HG02763 (cell line): ENCODE results near the gene GOLGA6L10.
"Not testable (repeated sequence)": the region's sequence is repeated elsewhere in the genome, so short reads cannot be mapped to it uniquely, and the experiment has no call there.

Source experiments
- ATAC-seq: cut with Tn5 transposase; IDR thresholded peaks from one replicate; pipeline ENCODE4 v1.9.1; 2021; ENCODE audit warnings: mild to moderate bottlenecking, moderate library complexity; ENCODE audit not compliant: unreplicated experiment

Gene GOLGA6L10

GRCh38 chr15:82301296-82302016 is 47.8 kb downstream of the GOLGA6L10 start:
- no peak for ATAC-seq

- no peak for ATAC-seq
Observed at GRCh38 chr15:82300883-82301282, 48.4 kb downstream of the GOLGA6L10 start.

GRCh38 chr15:82300326-82300725 is 48.9 kb downstream of the GOLGA6L10 start:
- not testable (repeated sequence) for ATAC-seq

GRCh38 chr15:82299511-82299914 is 49.8 kb downstream of the GOLGA6L10 start:
- ATAC-seq, result not testable (repeated sequence)

DNA sequence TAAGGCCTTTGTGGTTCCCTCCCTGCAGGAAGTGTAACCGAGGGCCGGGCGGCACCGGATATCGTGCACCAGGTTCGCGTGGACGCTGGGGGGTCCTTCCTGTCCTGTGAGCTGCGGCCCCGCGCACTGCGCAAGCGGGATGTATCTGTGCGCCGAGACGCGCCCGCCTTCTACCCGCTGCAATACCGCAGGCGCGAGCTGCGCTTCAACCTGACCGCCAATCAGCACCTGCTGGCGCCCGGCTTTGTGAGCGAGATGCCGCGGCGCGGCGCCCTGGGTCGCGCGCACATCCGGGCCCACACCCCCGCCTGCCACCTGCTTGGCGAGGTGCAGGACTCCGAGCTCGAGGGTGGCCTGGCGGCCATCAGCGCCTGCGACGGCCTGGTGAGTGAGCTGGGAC is 50.8 kb downstream of the GOLGA6L10 start:
- ATAC-seq, result no peak

DNA sequence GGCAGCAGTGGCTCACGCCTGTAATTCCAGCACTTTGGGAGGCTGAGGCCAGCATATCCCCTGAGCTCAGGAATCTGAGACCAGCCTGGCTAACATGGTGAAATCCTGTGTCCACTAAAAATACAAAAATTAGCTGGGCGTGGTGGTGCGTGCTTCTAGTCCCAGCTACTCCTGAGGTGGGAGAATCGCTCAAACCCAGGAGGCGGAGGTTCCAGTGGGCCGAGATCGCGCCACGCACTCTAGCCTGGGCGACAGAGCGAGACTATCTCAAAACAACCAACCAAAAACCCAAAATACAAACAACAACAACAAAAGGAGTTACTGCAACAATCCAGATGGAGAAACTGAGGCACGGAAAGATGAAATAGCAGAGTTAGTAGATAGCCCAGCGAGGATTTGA is 51.2 kb downstream of the GOLGA6L10 start:
- no peak for ATAC-seq

DNA sequence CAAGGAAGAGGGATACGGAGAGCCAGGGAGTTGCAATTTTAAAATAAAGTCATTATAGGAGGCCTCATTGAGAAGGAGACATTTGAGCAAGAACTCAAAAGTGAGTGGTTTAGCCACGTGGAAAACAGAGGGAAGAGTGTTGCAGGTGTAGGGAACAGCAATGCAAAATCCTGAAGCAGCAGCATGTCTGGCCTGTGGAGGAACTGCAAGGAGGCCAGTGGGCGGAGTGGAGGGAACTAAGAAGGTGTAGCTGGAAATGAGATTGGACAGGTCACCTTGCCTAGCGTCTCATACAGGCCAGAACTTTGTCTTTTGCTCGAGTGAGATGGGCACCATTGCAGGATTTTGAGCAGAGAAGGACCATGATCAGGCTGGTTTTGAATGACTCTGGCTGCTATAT is 51.7 kb downstream of the GOLGA6L10 start:
- ATAC-seq, result no peak

DNA sequence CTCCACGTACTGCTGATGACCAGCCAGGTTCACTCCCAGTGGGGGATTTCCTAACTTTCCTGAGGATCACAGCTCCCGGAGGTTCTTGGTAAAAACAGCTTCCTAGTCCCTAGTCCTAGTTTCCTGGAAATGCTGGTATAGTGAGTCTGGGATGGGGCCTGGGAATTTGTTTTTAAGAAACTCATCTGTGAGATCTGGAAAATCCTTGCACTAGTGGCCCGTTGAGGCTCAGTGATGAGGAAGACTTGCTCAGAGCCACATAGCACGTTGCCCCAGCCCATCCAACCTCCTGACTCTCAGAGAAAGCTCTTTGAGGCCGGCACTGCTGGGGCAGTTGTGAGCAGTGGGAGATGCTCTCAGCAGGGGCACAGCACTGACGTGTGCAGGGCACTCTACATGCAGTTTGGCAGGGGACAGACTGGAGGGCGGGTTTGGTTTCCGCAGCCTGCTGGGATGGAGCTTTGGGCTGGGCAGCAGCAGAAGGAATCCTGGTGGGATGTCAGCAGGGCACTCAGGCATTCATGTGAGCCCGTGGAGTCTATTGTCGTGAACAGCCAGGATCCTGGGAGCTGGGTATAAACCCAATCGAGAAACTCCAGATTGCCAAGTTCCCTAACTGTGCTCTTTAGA is 55.1 kb downstream of the GOLGA6L10 start:
- ATAC-seq, result no peak

DNA sequence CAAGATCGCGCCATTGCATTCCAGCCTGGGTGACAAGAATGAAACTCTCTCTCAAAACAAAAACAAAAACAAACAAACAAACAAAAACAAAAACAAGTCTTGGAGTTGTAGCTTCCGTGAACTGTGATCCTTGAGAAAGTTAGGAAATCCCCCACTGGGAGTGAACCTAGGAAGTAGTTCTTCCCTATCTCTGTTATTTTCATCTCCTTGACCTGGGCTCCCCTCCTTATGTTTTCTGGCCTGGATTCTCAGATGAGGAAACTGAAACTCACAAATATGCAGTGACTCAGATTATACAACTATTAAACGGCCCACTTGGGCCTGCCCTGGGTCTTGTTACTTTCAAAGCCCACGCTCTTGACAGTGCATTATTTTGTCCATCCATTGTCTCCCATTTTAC is 57.0 kb downstream of the GOLGA6L10 start:
- no peak for ATAC-seq
